MM.1S (cell line): ENCODE data around the gene SYNE2.

Experiments used
- EZH2 ChIP-seq: fragments of 300-600 bp; sonication (generic); optimal IDR thresholded peaks from 2 replicates; pipeline ENCODE3; 2017; ENCODE audit warnings: low read depth, mild to moderate bottlenecking, antibody characterized with exemption, low read length, mixed read lengths
- TF ChIP-seq, protein P1 (sequence below): fragments of 300-600 bp; sonication (generic); IDR thresholded peaks from 2 replicates; pipeline ENCODE4 v1.5.1; 2016; ENCODE audit warnings: antibody characterized with exemption, low read length, mixed read lengths

- no peak for TF ChIP-seq EZH2
- TF ChIP-seq, protein P1, sequence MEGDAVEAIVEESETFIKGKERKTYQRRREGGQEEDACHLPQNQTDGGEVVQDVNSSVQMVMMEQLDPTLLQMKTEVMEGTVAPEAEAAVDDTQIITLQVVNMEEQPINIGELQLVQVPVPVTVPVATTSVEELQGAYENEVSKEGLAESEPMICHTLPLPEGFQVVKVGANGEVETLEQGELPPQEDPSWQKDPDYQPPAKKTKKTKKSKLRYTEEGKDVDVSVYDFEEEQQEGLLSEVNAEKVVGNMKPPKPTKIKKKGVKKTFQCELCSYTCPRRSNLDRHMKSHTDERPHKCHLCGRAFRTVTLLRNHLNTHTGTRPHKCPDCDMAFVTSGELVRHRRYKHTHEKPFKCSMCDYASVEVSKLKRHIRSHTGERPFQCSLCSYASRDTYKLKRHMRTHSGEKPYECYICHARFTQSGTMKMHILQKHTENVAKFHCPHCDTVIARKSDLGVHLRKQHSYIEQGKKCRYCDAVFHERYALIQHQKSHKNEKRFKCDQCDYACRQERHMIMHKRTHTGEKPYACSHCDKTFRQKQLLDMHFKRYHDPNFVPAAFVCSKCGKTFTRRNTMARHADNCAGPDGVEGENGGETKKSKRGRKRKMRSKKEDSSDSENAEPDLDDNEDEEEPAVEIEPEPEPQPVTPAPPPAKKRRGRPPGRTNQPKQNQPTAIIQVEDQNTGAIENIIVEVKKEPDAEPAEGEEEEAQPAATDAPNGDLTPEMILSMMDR, result no peak
Observed at GRCh38 chr14:64115401-64115800, 262.6 kb downstream of the SYNE2 start.
